DMS153 treated with DMSO at 0.1 percent for 48 hours (cell line): ENCODE data around the gene KDM1A.
"Not testable (repeated sequence)": the region's sequence is repeated elsewhere in the genome, so short reads cannot be mapped to it uniquely, and the experiment has no call there.

ENCODE experiments used
- DNase-seq: peaks from one replicate; lab custom pipeline; 2025; ENCODE audit not compliant: unreplicated experiment; lab: John Stamatoyannopoulos, UW

KDM1A gene

DNA sequence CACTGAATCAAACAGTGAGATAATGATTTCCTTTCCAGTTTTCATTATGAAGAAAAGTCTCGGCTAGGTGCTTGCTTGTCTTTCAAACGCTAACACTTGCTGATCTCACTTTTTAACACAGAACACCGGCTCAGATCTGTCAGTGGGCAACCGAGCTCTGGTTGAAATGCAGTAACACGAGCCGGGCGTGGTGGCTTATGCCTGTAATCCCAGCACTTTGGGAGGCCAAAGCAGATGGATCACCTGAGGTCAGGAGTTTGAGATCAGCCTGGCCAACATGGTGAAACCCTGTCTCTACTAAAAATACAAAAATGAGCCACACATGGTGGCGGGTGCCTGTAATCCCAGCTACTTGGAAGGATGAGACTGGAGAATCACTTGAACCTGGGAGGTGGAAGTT lies 9.2 kb upstream of the KDM1A start:
- not testable (repeated sequence) for DNase-seq

GRCh38 chr1:23013657-23014056 lies 5.6 kb upstream of the KDM1A start:
- peak; percentile 53 for DNase-seq

- DNase-seq = no peak
Observed at GRCh38 chr1:23018661-23019093, 591 bp upstream of the KDM1A start.

GRCh38 chr1:23019863-23020625 lies 776 bp downstream of the KDM1A start:
- no peak for DNase-seq

DNA sequence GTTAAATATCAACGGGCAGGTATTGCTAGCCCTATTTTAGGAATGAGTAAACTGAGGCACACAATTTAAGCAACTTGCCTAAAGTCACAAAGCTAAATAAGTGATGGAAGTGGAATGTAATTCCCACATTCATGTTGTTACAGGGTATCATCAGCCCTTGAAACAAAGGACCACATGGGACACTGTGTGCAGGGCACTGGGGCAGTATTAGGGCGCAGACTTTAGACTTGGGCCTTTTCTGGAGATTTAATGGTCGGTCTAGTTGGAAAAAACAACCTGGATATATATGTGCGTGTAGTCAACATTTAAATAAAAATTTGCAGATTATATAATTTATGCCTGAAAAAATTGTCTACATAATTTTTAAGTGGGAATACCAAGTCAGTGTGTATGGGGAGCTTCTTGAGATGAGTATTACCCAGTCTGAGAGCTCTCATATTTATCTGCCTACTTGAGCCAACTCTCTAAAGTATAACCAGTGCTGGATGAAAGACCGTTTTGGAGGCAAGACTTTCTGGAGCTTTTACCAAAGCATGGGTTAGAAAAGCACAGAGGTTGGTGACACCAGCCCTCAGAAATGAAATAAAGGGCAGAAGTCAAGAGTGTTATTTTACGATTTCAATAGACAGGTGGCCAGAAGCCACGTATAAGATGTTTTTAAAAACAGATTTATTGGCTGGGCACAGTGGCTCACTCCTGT lies 1.6 kb downstream of the KDM1A start:
- no peak for DNase-seq

GRCh38 chr1:23021834-23022233 lies 2.6 kb downstream of the KDM1A start:
- no peak for DNase-seq

- DNase-seq = no peak
Observed at GRCh38 chr1:23023174-23023845, 4.0 kb downstream of the KDM1A start.

DNA sequence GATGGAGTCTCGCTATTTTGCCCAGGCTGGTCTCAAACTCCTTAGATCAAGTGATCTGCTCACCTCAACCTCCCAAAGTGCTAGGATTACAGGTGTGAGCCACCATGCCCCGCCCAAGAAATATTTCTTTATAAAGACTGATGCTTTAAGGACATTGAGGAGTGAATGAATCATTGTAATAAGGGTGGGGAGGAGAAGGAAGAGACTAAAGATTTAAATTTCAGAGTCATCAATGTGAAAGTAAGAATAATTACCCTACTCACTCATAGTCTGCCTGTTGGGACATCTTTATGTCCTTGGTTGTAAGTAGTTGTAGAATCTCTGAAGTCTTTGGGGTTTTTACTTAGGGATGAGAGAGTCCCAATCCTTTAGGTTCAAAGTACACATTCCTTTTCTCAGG lies 7.3 kb downstream of the KDM1A start:
- DNase-seq = no peak

GRCh38 chr1:23027352-23027907 lies 8.2 kb downstream of the KDM1A start:
- no peak for DNase-seq

GRCh38 chr1:23029337-23029736 lies 10.1 kb downstream of the KDM1A start:
- DNase-seq = no peak

- no peak for DNase-seq
Observed at GRCh38 chr1:23035823-23036452, 16.7 kb downstream of the KDM1A start.

GRCh38 chr1:23037081-23037740 lies 17.9 kb downstream of the KDM1A start:
- DNase-seq = no peak

DNA sequence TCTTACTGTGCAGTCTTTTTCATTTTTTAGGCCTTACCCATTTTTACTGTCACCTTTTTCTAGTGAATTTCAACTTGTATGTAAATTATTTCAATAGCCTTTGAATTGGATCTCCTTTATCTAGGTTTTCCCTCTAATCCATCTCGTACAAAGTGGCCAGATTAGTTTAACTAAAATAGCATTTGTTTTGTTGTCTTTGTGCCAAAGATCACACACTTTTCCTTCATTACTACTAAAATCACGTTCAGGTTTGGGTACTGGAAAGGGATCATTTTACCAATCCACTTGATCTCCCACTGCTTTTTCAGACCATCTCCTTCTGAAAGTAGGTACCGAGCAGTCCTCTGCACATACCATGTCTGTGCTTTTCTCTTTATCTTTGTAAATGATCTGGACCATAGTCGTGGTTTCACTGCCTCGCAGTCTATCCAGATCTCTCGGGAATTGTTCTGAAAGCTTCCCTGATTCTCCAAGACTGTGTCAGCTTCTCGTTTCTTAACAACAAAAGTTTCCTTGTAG lies 20.1 kb downstream of the KDM1A start:
- DNase-seq = no peak

- no peak for DNase-seq
Observed at GRCh38 chr1:23040509-23040908, 21.2 kb downstream of the KDM1A start.

DNA sequence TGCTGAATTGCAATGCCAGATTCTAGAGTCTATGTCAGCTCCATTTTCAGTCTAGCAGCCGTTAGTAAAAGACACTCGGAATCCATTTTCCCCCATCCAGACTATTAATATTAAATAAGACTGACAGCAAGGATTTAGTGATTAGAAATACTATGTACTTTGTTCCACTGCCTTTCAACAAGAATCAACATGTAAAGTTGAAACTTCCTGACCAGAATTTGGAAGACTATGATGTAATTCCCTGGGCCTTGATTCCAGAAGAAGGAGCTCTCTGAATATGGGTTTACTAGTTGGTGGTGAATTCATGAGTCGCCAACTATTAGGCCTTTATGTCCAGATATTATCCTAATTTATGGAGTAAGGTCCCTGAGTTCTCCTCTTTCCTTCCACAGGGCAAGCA lies 24.8 kb downstream of the KDM1A start:
- DNase-seq = no peak

- no peak for DNase-seq
Observed at GRCh38 chr1:23050201-23050600, 30.9 kb downstream of the KDM1A start.

- no peak for DNase-seq
Observed at GRCh38 chr1:23051290-23051909, 32.1 kb downstream of the KDM1A start.

GRCh38 chr1:23057301-23057700 lies 38.0 kb downstream of the KDM1A start:
- no peak for DNase-seq

DNA sequence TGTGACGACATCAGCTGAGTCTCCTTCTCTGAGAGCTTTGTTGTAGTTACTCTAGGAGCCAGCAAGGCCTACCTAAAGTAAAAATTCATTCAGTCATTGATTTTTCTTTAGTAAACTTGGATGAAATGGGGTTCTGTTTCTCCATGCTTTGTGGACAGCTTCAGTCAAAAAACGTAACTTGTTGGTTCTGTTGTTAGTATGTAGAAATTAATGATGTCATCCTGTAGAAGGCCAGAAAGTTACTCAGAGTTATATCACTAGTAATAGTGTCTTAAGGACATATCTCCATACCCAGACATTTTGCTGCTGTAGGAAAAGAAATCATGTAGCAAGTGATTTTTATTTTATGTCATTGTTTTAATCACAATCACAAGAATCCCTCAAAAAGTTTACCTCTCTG lies 43.0 kb downstream of the KDM1A start:
- no peak for DNase-seq

DNA sequence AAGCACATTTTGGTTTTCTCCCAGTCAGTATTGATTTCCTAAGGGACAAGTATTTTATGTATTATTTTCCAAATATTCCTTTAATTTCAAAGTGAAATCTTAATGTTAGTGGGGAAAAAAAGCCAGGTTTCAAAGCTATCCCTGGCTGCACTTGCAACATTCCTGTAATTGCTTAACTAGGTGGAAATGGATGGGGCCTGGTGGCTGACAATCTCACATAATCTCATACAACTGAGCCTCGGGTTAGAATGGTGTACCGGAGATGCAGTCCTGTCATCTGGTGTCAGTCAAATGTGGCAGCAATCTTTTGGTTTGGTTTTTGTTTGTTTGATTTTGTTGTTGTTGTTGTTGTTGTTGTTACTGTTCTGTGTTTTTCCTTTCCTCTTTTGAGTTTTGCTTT lies 46.1 kb downstream of the KDM1A start:
- no peak for DNase-seq
